GM18951 (cell line): Measurements from ENCODE around the gene NUCB2.

Source experiments
- POLR2A ChIP-seq: IDR thresholded peaks from 4 replicates; pipeline ENCODE4 v1.6.1; 2011; ENCODE audit warnings: mild to moderate bottlenecking; ENCODE audit not compliant: insufficient read length, insufficient read depth; ENCODE audit errors: extremely low read depth
- in situ Hi-C: fragments of 300-500 bp; cut with MboI; formaldehyde crosslinking; loops from one replicate; pipeline ENCODE4 v1.12.0; 2022; ENCODE audit warnings: low sequenced_read_pairs, mixed read lengths, inconsistent platforms; ENCODE audit not compliant: unreplicated experiment

Gene NUCB2

GRCh38 chr11:17276236-17277023, at the start of gene NUCB2:
Gene NUCB2 (plus strand): TSS chr11:17276739. CDS start chr11:17295324, 18,585 bp downstream.
- in situ Hi-C loops, result no loop called here
- TF ChIP-seq POLR2A, result peak; percentile 66

DNA sequence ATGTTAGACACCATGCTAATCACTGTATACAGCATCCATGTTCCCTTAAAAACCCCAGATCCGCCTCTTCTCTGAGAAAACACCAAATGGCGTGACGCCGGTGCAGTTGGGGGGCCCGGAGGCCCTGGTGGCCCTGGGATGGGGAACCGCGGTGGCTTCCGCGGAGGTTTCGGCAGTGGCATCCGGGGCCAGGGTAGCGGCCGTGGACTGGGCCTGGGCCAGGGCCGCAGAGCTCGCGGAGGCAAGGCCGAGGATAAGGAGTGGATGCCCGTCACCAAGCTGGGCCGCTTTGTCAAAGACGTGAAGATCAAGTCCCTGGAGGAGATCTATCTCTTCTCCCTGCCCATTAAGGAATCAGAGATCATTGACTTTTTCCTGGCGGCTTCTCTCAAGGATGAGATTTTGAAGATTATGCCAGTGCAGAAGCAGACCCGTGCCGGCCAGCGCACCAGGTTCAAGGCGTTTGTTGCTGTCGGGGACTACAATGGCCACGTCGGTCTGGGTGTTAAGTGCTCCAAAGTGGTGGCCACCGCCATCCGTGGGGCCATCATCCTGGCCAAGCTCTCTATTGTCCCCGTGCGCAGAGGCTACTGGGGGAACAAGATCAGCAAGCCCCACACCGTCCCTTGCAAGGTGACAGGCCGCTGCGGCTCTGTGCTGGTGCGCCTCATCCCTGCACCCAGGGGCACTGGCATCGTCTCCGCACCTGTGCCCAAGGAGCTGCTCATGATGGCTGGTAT, 48.2 kb upstream of the NUCB2 start:
- in situ Hi-C loops, result loop anchor here (25.0 kb wide), 1 partner anchor 284 kb away; no protein-coding TSS in a partner anchor

DNA sequence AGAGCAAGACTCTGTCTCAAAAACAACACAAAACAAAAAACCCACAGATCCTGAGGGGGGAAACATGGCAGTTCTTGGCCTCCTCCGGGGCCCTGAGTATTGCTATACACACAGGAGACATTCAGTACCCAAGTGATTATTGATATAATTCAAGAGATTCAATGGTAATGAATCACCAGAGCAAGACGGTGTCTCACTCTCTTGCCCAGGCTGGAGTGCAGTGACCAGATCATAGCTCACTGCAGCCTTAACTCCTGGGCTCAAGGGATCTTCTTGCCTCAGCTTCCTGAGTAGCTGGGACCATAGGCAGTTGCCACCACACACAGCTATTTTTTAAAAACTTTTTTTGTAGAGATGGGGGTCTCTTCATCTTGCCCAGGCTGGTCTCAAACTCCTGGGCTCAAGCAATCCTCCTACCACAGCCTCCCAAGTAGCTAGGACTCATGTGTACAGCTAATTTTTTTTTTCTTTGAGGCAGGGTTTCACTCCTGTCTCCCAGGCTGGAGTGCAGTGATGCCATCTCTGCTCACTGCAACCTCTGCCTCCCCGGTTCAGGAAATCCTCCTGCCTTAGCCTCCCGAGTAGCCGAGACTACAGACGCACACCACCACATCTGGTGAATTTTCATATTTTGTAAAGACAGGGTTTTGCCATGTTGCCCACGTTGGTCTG, 46.9 kb upstream of the NUCB2 start:
- in situ Hi-C loops, result loop anchor here (25.0 kb wide), 1 partner anchor 283 kb away; no protein-coding TSS in a partner anchor
- no peak for TF ChIP-seq POLR2A

GRCh38 chr11:17230867-17231851, 45.4 kb upstream of the NUCB2 start:
- in situ Hi-C loops, result loop anchor here (25.0 kb wide), 1 partner anchor 281 kb away; no protein-coding TSS in a partner anchor
- TF ChIP-seq POLR2A, result no peak

- in situ Hi-C loops, result loop anchor here (25.0 kb wide), 1 partner anchor 279 kb away; no protein-coding TSS in a partner anchor
- no peak for TF ChIP-seq POLR2A
These were observed 43.4 kb upstream of the NUCB2 start for GRCh38 chr11:17233101-17233500.

- TF ChIP-seq POLR2A, result no peak
- in situ Hi-C loops, result loop anchor here (25.0 kb wide), 1 partner anchor 274 kb away; no protein-coding TSS in a partner anchor
These were observed 38.2 kb upstream of the NUCB2 start for GRCh38 chr11:17238377-17238776.

GRCh38 chr11:17239927-17240326, 36.6 kb upstream of the NUCB2 start:
- in situ Hi-C loops, result loop anchor here (25.0 kb wide), 1 partner anchor 272 kb away; no protein-coding TSS in a partner anchor

GRCh38 chr11:17240780-17241179, 35.8 kb upstream of the NUCB2 start:
- in situ Hi-C loops, result loop anchor here (25.0 kb wide), 1 partner anchor 272 kb away; no protein-coding TSS in a partner anchor

DNA sequence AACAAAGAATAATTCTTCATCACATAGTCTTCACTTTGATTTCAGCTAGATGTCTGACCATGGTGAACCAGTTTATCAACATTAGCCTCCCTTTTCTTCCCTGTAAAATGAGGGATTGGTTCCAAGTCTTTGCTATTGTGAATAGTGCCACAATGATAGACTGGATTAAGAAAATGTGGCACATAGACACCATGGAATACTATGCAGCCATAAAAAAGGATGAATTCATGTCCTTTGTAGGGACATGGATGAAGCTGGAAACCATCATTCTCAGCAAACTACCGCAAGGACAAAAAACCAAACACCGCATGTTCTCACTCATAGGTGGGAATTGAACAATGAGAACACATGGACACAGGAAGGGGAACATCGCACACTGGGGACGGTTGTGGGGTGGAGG, 33.6 kb upstream of the NUCB2 start:
- in situ Hi-C loops, result loop anchor here (25.0 kb wide), 1 partner anchor 269 kb away; no protein-coding TSS in a partner anchor

More at GRCh38 chr11:17240780-17241179, 35.8 kb upstream of the NUCB2 start:
- no peak for TF ChIP-seq POLR2A

DNA sequence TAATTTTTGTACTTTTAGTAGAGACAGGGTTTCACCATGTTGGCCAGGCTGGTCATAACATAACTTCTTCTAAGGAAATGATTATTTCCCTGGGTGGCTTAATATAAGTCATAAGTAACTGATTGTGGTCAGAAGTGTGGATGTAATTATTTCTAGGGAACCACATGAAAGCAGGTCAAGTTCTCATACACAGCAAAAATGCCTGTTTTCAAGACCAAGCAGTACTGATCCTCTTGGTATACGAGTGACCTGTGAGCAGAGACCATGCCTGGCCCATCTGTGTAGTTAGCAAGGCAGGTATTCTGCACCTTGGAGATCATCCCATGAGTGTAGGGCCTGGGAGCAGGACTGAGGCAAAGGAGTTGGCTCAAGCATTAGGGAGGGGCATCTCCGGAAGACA, 32.5 kb upstream of the NUCB2 start:
- no peak for TF ChIP-seq POLR2A
- in situ Hi-C loops, result loop anchor here (25.0 kb wide), 1 partner anchor 268 kb away; no protein-coding TSS in a partner anchor

GRCh38 chr11:17250561-17251350, 25.8 kb upstream of the NUCB2 start:
- in situ Hi-C loops, result no loop called here

More at GRCh38 chr11:17250561-17251350, 25.8 kb upstream of the NUCB2 start:
- no peak for TF ChIP-seq POLR2A
